ENCODE data around the gene DDHD1. TPM values are rescaled to one million over a fixed set of nuclear protein-coding genes. Genes with fewer than 3 reads are reported as not detected.
"Not testable (repeated sequence)": the region's sequence is repeated elsewhere in the genome, so short reads cannot be mapped to it uniquely, and the experiment has no call there.

DDHD1 gene
- total RNA-seq, 1 donor from 2014 or later: 7.0 TPM

- Histone ChIP-seq H3K36me3 (ENCODE audit: control insufficient read depth, insufficient read depth, low read length) (no peaks in the 10 kb centered on the region), H3K4me3 (ENCODE audit: low read depth, low read length) (no peak overlapping the region), H3K27me3 (ENCODE audit: control insufficient read depth, insufficient read depth, low read length) (no peaks in the 10 kb centered on the region)
- no peak for TF ChIP-seq CTCF (IDR thresholded peaks at IDR 0.05; ENCODE audit: insufficient read depth, low read length, poor library complexity, severe bottlenecking)
- DNase-seq (ENCODE audit: low read depth): no peak
Observed at GRCh38 chr14:53137568-53138203, 15.4 kb downstream of the DDHD1 start.

GRCh38 chr14:53130491-53130890, 22.6 kb downstream of the DDHD1 start:
- DNase-seq (ENCODE audit: low read depth); H3K4me3 ChIP-seq (ENCODE audit: low read depth, low read length); H3K27me3 ChIP-seq (ENCODE audit: control insufficient read depth, insufficient read depth, low read length); H3K36me3 ChIP-seq (ENCODE audit: control insufficient read depth, insufficient read depth, low read length): not testable (repeated sequence)

- no peak for TF ChIP-seq CTCF (IDR thresholded peaks at IDR 0.05; ENCODE audit: insufficient read depth, low read length, poor library complexity, severe bottlenecking)
- H3K27me3 ChIP-seq (ENCODE audit: control insufficient read depth, insufficient read depth, low read length): no peaks in the 10 kb centered on the region
- no peak overlapping the region for H3K4me3 ChIP-seq (ENCODE audit: low read depth, low read length)
- no peaks in the 10 kb centered on the region for H3K36me3 ChIP-seq (ENCODE audit: control insufficient read depth, insufficient read depth, low read length)
- no peak for DNase-seq (ENCODE audit: low read depth)
Observed at GRCh38 chr14:53128303-53129028, 24.7 kb downstream of the DDHD1 start.

GRCh38 chr14:53127832-53128231, 25.3 kb downstream of the DDHD1 start:
- H3K27me3 ChIP-seq (ENCODE audit: control insufficient read depth, insufficient read depth, low read length): no peaks in the 10 kb centered on the region
- no peak for TF ChIP-seq CTCF (IDR thresholded peaks at IDR 0.05; ENCODE audit: insufficient read depth, low read length, poor library complexity, severe bottlenecking)
- no peak overlapping the region for H3K4me3 ChIP-seq (ENCODE audit: low read depth, low read length)
- no peak for DNase-seq (ENCODE audit: low read depth)
- H3K36me3 ChIP-seq (ENCODE audit: control insufficient read depth, insufficient read depth, low read length): no peaks in the 10 kb centered on the region

- Histone ChIP-seq H3K36me3 (ENCODE audit: control insufficient read depth, insufficient read depth, low read length) (no peaks in the 10 kb centered on the region), H3K4me3 (ENCODE audit: low read depth, low read length) (no peak overlapping the region), H3K27me3 (ENCODE audit: control insufficient read depth, insufficient read depth, low read length) (no peaks in the 10 kb centered on the region)
- DNase-seq (ENCODE audit: low read depth): no peak
- no peak for TF ChIP-seq CTCF (IDR thresholded peaks at IDR 0.05; ENCODE audit: insufficient read depth, low read length, poor library complexity, severe bottlenecking)
Observed at GRCh38 chr14:53127151-53127550, 26.0 kb downstream of the DDHD1 start.

GRCh38 chr14:53126731-53127130, 26.4 kb downstream of the DDHD1 start:
- Histone ChIP-seq H3K36me3 (ENCODE audit: control insufficient read depth, insufficient read depth, low read length) (no peaks in the 10 kb centered on the region), H3K27me3 (ENCODE audit: control insufficient read depth, insufficient read depth, low read length) (no peaks in the 10 kb centered on the region), H3K4me3 (ENCODE audit: low read depth, low read length) (no peak overlapping the region)
- TF ChIP-seq CTCF (IDR thresholded peaks at IDR 0.05; ENCODE audit: insufficient read depth, low read length, poor library complexity, severe bottlenecking): no peak
- DNase-seq (ENCODE audit: low read depth): no peak

Data from kidney epithelial cell (primary cell).